H7 (cell line): ENCODE results near the gene FOXO4. TPM values are rescaled to one million over a fixed set of nuclear protein-coding genes. Genes with fewer than 3 reads are reported as not detected.
A peak's percentile ranks its signal among the peaks of the same experiment; 100 is the strongest.

Experiments
- DNase-seq: peaks from one replicate; pipeline ENCODE4 v3.0.0; 2012
- H3K27me3 ChIP-seq: 2 replicates; pipeline ENCODE4 v1.6.0; 2011; ENCODE audit warnings: mild to moderate bottlenecking, low read length; ENCODE audit not compliant: control insufficient read depth, insufficient read depth
- H3K36me3 ChIP-seq: replicated peaks from 2 replicates; pipeline ENCODE4 v1.5.1; 2011; ENCODE audit warnings: low read length; ENCODE audit not compliant: control insufficient read depth, insufficient read depth
- H3K4me3 ChIP-seq: 2 replicates; pipeline ENCODE4 v1.5.1; 2011; ENCODE audit warnings: low read depth, mild to moderate bottlenecking, control low read depth, low read length, moderate library complexity; ENCODE audit not compliant: insufficient read depth
- total RNA-seq: library from RNA; depleted of rRNA; stranded (reverse); fragments of >200 nt; shearing (Covaris generic); gene quantifications from 2 replicates; pipeline ENCODE4 v1.2.3, GENCODE V29; 2014; rRNA removed

Gene FOXO4
- total RNA-seq, 1 experiment from 2014 or later = 18.6 TPM

- no peak overlapping the region for H3K4me3 ChIP-seq
- H3K36me3 ChIP-seq = 0 out of 2 replicates have a peak, but pooled peaks cover 2% of the 10 kb centered on the region
- 0 out of 2 replicates have a peak, but pooled peaks cover 2% of the 10 kb centered on the region for H3K27me3 ChIP-seq
- no peak for DNase-seq
Observed at GRCh38 chrX:71143508-71143907, 47.9 kb downstream of the FOXO4 start.

- Histone ChIP-seq H3K27me3 (0 out of 2 replicates have a peak, but pooled peaks cover 2% of the 10 kb centered on the region), H3K4me3 (peak within 1 kb of the TSS; percentile 50), H3K36me3 (no peaks in the 10 kb centered on the region)
- peak; percentile 87 for DNase-seq
Observed at GRCh38 chrX:71144651-71145050, 49.0 kb downstream of the FOXO4 start, which contains the start of gene NLGN3. Gene NLGN3, plus strand, starts transcription at chrX:71144841. Its CDS starts 2,909 bp downstream, at chrX:71147750.

DNA sequence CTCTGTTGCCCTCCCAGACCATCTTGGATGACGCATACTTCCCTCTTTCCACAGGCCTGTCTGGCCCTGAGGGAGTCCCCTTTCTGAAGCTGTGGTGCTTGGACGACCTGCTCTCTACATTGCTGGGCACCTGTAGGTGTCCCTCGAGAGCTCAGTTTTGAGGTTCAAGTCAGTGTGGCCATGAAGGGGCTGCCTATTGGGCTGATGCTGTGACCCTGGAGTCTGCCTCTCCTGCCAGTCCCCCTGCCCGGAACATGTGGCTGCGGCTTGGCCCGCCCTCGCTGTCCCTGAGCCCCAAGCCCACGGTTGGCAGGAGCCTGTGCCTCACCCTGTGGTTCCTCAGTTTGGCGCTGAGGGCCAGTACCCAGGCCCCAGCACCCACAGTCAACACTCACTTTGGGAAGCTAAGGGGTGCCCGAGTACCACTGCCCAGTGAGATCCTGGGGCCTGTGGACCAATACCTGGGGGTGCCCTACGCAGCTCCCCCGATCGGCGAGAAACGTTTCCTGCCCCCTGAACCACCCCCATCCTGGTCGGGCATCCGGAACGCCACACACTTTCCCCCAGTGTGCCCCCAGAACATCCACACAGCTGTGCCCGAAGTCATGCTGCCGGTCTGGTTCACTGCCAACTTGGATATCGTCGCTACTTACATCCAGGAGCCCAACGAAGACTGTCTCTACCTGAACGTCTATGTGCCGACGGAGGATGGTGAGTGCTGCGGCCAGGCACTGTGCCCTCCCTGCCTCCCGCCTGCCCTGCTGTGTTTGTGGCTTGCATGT lies 52.0 kb downstream of the FOXO4 start:
- DNase-seq = no peak
- Histone ChIP-seq H3K27me3 (0 out of 2 replicates have a peak, but pooled peaks cover 2% of the 10 kb centered on the region), H3K4me3 (no peak overlapping the region), H3K36me3 (no peaks in the 10 kb centered on the region)

- Histone ChIP-seq H3K4me3 (no peak overlapping the region), H3K27me3 (0 out of 2 replicates have a peak, but pooled peaks cover 2% of the 10 kb centered on the region), H3K36me3 (no peaks in the 10 kb centered on the region)
- no peak for DNase-seq
Observed at GRCh38 chrX:71148278-71148663, 52.6 kb downstream of the FOXO4 start.

DNA sequence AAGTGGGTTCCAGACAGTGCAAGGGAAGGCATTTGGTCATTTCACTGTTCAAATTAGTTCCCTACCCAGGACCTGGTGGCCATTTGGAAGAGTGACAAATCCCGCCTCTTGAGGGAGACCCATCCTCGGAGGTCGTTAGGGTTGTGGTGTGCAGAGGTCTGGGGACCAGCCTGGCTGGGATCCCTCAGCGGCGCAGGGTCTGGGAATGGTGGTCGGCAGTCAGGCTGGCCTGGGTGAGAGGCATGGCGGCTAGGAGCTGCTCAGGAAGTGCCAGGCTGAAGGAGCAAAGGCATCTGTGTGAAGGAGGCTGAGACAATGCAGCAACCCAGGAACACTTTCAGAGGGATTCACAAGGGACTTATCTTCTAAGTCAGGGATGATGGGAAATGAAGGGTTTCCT lies 55.7 kb downstream of the FOXO4 start:
- Histone ChIP-seq H3K36me3 (no peaks in the 10 kb centered on the region; the same call in none of the 2 replicates), H3K27me3 (no peaks in the 10 kb centered on the region), H3K4me3 (no peak overlapping the region)
- no peak for DNase-seq

Other genes with a start within 250 kb of the FOXO4 start
- 0.03 and 0.37 TPM in 2 replicates for gene TEX11, start 187.1 kb upstream of the FOXO4 start, total RNA-seq
- 51.6 and 71.6 TPM in 2 replicates for gene SLC7A3, start 164.8 kb upstream of the FOXO4 start, total RNA-seq
- gene SNX12, start 27.5 kb upstream of the FOXO4 start, total RNA-seq = 66.3 and 85.8 TPM in 2 replicates
- gene CXorf65, start 10.9 kb downstream of the FOXO4 start, total RNA-seq = 3.8 TPM in 1 of 2 replicates, not detected in the other
- not detected in 2 replicates for gene IL2RG, start 15.7 kb downstream of the FOXO4 start, total RNA-seq
- 19.0 and 24.1 TPM in 2 replicates for gene MED12, start 22.7 kb downstream of the FOXO4 start, total RNA-seq
- 2.9 and 4.6 TPM in 2 replicates for gene NLGN3, start 49.0 kb downstream of the FOXO4 start, total RNA-seq
- gene GJB1, start 127.4 kb downstream of the FOXO4 start, total RNA-seq = 0.10 TPM in 1 of 2 replicates, not detected in the other
- gene ZMYM3, start 158.3 kb downstream of the FOXO4 start, total RNA-seq = 46.4 and 48.9 TPM in 2 replicates
- 645 and 665 TPM in 2 replicates for gene NONO, start 187.8 kb downstream of the FOXO4 start, total RNA-seq
- gene ITGB1BP2, start 205.9 kb downstream of the FOXO4 start, total RNA-seq = 0.66 and 4.2 TPM in 2 replicates